CD4-positive, alpha-beta T cell (primary cell): ENCODE results near the gene PDGFA. TPM values are rescaled to one million over a fixed set of nuclear protein-coding genes. Genes with fewer than 3 reads are reported as not detected.

ENCODE experiments used
- ATAC-seq: fragments of 200-7000 bp; cut with Tn5 transposase; one replicate; pipeline ENCODE4 v1.10.0; 2022; ENCODE audit warnings: mild to moderate bottlenecking; ENCODE audit not compliant: poor library complexity
- CTCF ChIA-PET: fragments of 350-600 bp; sonication (Branson Sonifier 250); formaldehyde crosslinking; loops from one replicate; lab custom pipeline; 2021; ENCODE audit warnings: antibody characterized with exemption, inconsistent platforms; lab: Charles Lee
- POLR2A ChIA-PET: fragments of 350-600 bp; sonication (Branson Sonifier 250); formaldehyde crosslinking; loops from one replicate; lab custom pipeline; 2021; ENCODE audit warnings: antibody characterized with exemption, inconsistent platforms; lab: Charles Lee
- DNase-seq, 14 experiments: peaks; one replicate each; pipeline ENCODE4 v3.0.0-alpha.2; 2013 to 2020; ENCODE audit warnings: mixed read lengths in 2 of 14
- H3K27ac ChIP-seq, 2 donors: one replicate each; pipeline versions ENCODE4 v1.5.1 to v1.7.0; 2013; ENCODE audit warnings: low read length in 2 of 2, low read depth in 1 of 2, mild to moderate bottlenecking in 1 of 2
- H3K27me3 ChIP-seq, 2 experiments: 1 replicate in 1 of 2; 2 replicates in 1 of 2; pipeline versions ENCODE4 v1.6.1 to v1.7.0; 2013; ENCODE audit warnings: low read length in 2 of 2, control low read depth in 1 of 2, mild to moderate bottlenecking in 1 of 2, moderate library complexity in 1 of 2; ENCODE audit not compliant: insufficient read depth in 2 of 2, control insufficient read depth in 1 of 2
- H3K36me3 ChIP-seq: one replicate; pipeline ENCODE4 v1.6.1; 2013; ENCODE audit warnings: low read length, control low read depth; ENCODE audit not compliant: insufficient read depth
- H3K4me1 ChIP-seq: one replicate; pipeline ENCODE4 v1.6.1; 2013; ENCODE audit warnings: low read length, control low read depth; ENCODE audit not compliant: insufficient read depth
- H3K4me3 ChIP-seq: one replicate; pipeline ENCODE4 v1.5.1; 2013; ENCODE audit warnings: mild to moderate bottlenecking, low read length, moderate library complexity
- H3K9me3 ChIP-seq, 2 experiments: 1 replicate in 1 of 2; 2 replicates in 1 of 2; pipeline versions ENCODE4 v1.6.1 to v1.7.0; 2013; ENCODE audit warnings: low read length in 2 of 2, mild to moderate bottlenecking in 2 of 2, control low read depth in 1 of 2, moderate library complexity in 1 of 2; ENCODE audit not compliant: control insufficient read depth in 1 of 2, insufficient read depth in 1 of 2
- H3K27ac Mint-ChIP-seq: one replicate; pipeline ENCODE4 v1.8.0; 2020; ENCODE audit warnings: mixed read lengths
- H3K27me3 Mint-ChIP-seq: one replicate; pipeline ENCODE4 v1.8.0; 2021; ENCODE audit warnings: mixed read lengths
- H3K36me3 Mint-ChIP-seq: one replicate; pipeline ENCODE4 v1.8.0; 2021; ENCODE audit warnings: low read depth, mixed read lengths
- H3K4me1 Mint-ChIP-seq: one replicate; pipeline ENCODE4 v1.8.0; 2021; ENCODE audit warnings: low read depth, mixed read lengths
- H3K4me3 Mint-ChIP-seq: one replicate; pipeline ENCODE4 v1.8.0; 2020; ENCODE audit warnings: mild to moderate bottlenecking, mixed read lengths
- H3K9me3 Mint-ChIP-seq: one replicate; pipeline ENCODE4 v1.8.0; 2020; ENCODE audit warnings: mixed read lengths
- CTCF ChIP-seq: fragments of 200-600 bp; IDR thresholded peaks from one replicate; pipeline ENCODE4 v1.8.0; 2022; ENCODE audit warnings: antibody characterized with exemption, mild to moderate bottlenecking
- intact Hi-C, 2 experiments: fragments of 100-400 bp; cut with DNase I in 1 of 2; cut with micrococcal nuclease in 1 of 2; formaldehyde crosslinking; loops; one replicate each; pipeline versions ENCODE4 v1.15.1 to v1.9.0; 2023 to 2025; cut with DNase I, micrococcal nuclease
- total RNA-seq, 174 experiments: library from RNA in 2 of 174; stranded (reverse) in 2 of 174; gene quantifications; one replicate each; pipeline ENCODE4 v1.2.3 and lab custom pipeline; 2021 to 2026

Gene PDGFA
- total RNA-seq, 2 experiments from 2014 or later: 0.55 to 0.70 TPM

- ChIA-PET CTCF (no interaction called here), POLR2A (no interaction called here)
- Histone ChIP-seq H3K27ac (no peak overlapping the region), H3K27me3 (no peaks in the 10 kb centered on the region), H3K4me3 (no peak overlapping the region), H3K9me3 (no peaks in the 10 kb centered on the region), H3K4me1 (no peaks in the 10 kb centered on the region), H3K36me3 (no peaks in the 10 kb centered on the region)
- H3K27ac Mint-ChIP-seq: no peak overlapping the region
- no peaks in the 10 kb centered on the region for H3K4me1 Mint-ChIP-seq
- DNase-seq (no peak), ATAC-seq (no peak)
- no peak overlapping the region for H3K4me3 Mint-ChIP-seq
- intact Hi-C loops: loop anchor here in 1 of 2 experiments (5.0 kb wide), 1 partner anchor 174 kb away; no protein-coding TSS in a partner anchor
- TF ChIP-seq CTCF: no peak
- H3K27me3 Mint-ChIP-seq: peaks cover 2% of the 10 kb centered on the region
- H3K9me3 Mint-ChIP-seq: no peaks in the 10 kb centered on the region
- no peaks in the 10 kb centered on the region for H3K36me3 Mint-ChIP-seq
These were observed 13.2 kb downstream of the PDGFA start for GRCh38 chr7:506391-506831.

GRCh38 chr7:505171-505570 is 14.5 kb downstream of the PDGFA start:
- H3K36me3 ChIP-seq: no peaks in the 10 kb centered on the region
- Mint-ChIP-seq H3K27me3 (no peaks in the 10 kb centered on the region), H3K27ac (no peak overlapping the region), H3K9me3 (no peaks in the 10 kb centered on the region), H3K4me3 (no peak overlapping the region), H3K4me1 (no peaks in the 10 kb centered on the region), H3K36me3 (no peaks in the 10 kb centered on the region)
- no peaks in the 10 kb centered on the region for H3K9me3 ChIP-seq
- TF ChIP-seq CTCF: no peak
- intact Hi-C loops: loop anchor here in 1 of 2 experiments (5.0 kb wide), 1 partner anchor 173 kb away; no protein-coding TSS in a partner anchor
- no peak overlapping the region for H3K27ac ChIP-seq
- ATAC-seq: no peak
- H3K4me1 ChIP-seq: no peaks in the 10 kb centered on the region
- H3K27me3 ChIP-seq: no peaks in the 10 kb centered on the region
- H3K4me3 ChIP-seq: no peak overlapping the region
- DNase-seq: no peak
- CTCF ChIA-PET: no interaction called here
- POLR2A ChIA-PET: no interaction called here

DNA sequence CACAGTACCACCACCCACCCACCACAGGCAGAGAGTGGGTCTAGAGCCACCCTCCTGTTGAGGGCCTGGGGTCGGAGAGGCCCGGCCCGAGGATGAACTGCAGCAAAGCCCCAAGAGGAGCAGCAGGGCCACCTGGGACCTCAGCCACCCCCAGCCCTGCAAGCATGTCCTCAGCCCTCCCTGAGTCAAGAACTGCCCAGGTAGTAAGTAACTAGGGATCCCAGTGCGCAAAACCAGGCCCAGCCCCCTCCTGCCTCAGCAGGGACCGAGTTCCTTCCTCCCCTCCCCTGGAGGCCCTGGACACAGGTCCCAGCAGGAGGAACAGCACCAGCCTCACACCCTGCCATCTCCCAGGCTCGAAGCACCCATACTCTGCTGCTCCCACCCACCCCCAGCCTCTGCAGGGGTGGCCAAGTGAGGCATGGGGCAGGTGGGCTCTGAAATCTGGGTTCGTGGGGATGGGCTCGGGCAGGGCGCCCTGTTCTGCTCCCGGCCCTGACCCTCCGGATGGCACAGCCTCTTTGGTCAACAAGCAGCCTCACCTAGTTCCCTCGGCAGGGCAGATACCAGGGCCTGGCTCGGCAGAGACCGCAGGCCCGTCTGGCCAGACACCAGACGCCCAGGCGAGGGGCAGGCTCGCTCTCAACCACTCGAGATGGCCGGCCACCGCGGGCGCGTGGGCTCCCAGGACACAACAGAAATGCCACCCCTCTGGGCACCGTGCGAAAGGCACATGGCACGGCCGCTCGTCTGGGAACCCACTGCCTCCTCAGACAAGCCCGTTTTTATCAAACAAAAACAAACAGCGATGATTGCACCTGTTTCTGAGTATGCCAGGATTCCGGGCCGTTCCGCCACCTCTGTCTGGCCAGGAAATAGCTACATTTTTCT is 15.2 kb downstream of the PDGFA start:
- Mint-ChIP-seq H3K36me3 (no peaks in the 10 kb centered on the region), H3K9me3 (no peaks in the 10 kb centered on the region), H3K4me3 (no peak overlapping the region), H3K4me1 (no peaks in the 10 kb centered on the region), H3K27me3 (no peaks in the 10 kb centered on the region), H3K27ac (no peak overlapping the region)
- H3K27me3 ChIP-seq: no peaks in the 10 kb centered on the region
- intact Hi-C loops: loop anchor here in 1 of 2 experiments (5.0 kb wide), 1 partner anchor 172 kb away; no protein-coding TSS in a partner anchor
- H3K36me3 ChIP-seq: no peaks in the 10 kb centered on the region
- ATAC-seq: no peak
- no peak for TF ChIP-seq CTCF
- no peaks in the 10 kb centered on the region for H3K4me1 ChIP-seq
- no peak overlapping the region for H3K27ac ChIP-seq
- no peak for DNase-seq
- CTCF ChIA-PET: no interaction called here
- POLR2A ChIA-PET: no interaction called here
- no peak overlapping the region for H3K4me3 ChIP-seq
- peaks cover 0 to 4% of the 10 kb centered on the region in 2 experiments for H3K9me3 ChIP-seq
